ENCODE results near the gene GLRA3.
"Not testable (repeated sequence)": the region's sequence is repeated elsewhere in the genome, so short reads cannot be mapped to it uniquely, and the experiment has no call there.

GLRA3 gene

GRCh38 chr4:174828845-174829701 lies at the start of gene GLRA3:
TSS of gene GLRA3 (minus strand) at chr4:174829247. CDS start at chr4:174828811, 436 bp downstream.
- H3K27ac ChIP-seq (ENCODE audit: low read depth, low read length) = no peak within 1 kb of the TSS
- H3K4me3 ChIP-seq (ENCODE audit: low read length) = no peak within 1 kb of the TSS
- H3K9ac ChIP-seq (ENCODE audit: low read length) = no peak within 1 kb of the TSS
- no peaks in the 10 kb centered on the region for H3K27me3 ChIP-seq (ENCODE audit: control insufficient read depth, insufficient read depth, low read length)
- no peaks in the 10 kb centered on the region for H3K4me1 ChIP-seq (ENCODE audit: control insufficient read depth, insufficient read depth, low read length)
- no peaks in the 10 kb centered on the region for H3K36me3 ChIP-seq (ENCODE audit: control insufficient read depth, insufficient read depth, low read length)

GRCh38 chr4:174874898-174875297 lies 45.9 kb upstream of the GLRA3 start:
- no peak overlapping the region for H3K4me3 ChIP-seq (ENCODE audit: low read length)
- H3K9ac ChIP-seq (ENCODE audit: low read length) = no peak overlapping the region
- no peaks in the 10 kb centered on the region for H3K4me1 ChIP-seq (ENCODE audit: control insufficient read depth, insufficient read depth, low read length)
- no peaks in the 10 kb centered on the region for H3K27me3 ChIP-seq (ENCODE audit: control insufficient read depth, insufficient read depth, low read length)
- H3K27ac ChIP-seq (ENCODE audit: low read depth, low read length) = no peak overlapping the region
- no peaks in the 10 kb centered on the region for H3K36me3 ChIP-seq (ENCODE audit: control insufficient read depth, insufficient read depth, low read length)

GRCh38 chr4:174873931-174874330 lies 44.9 kb upstream of the GLRA3 start:
- Histone ChIP-seq H3K36me3 (ENCODE audit: control insufficient read depth, insufficient read depth, low read length) (no peaks in the 10 kb centered on the region), H3K9ac (ENCODE audit: low read length) (no peak overlapping the region), H3K4me1 (ENCODE audit: control insufficient read depth, insufficient read depth, low read length) (no peaks in the 10 kb centered on the region), H3K4me3 (ENCODE audit: low read length) (no peak overlapping the region), H3K27ac (ENCODE audit: low read depth, low read length) (no peak overlapping the region), H3K27me3 (ENCODE audit: control insufficient read depth, insufficient read depth, low read length) (no peaks in the 10 kb centered on the region)

- H3K27me3 ChIP-seq (ENCODE audit: control insufficient read depth, insufficient read depth, low read length); H3K36me3 ChIP-seq (ENCODE audit: control insufficient read depth, insufficient read depth, low read length); H3K27ac ChIP-seq (ENCODE audit: low read depth, low read length); H3K4me3 ChIP-seq (ENCODE audit: low read length); H3K4me1 ChIP-seq (ENCODE audit: control insufficient read depth, insufficient read depth, low read length); H3K9ac ChIP-seq (ENCODE audit: low read length): not testable (repeated sequence)
These were observed 44.1 kb upstream of the GLRA3 start for GRCh38 chr4:174873146-174873545.

- H3K27me3 ChIP-seq (ENCODE audit: control insufficient read depth, insufficient read depth, low read length) = no peaks in the 10 kb centered on the region
- H3K9ac ChIP-seq (ENCODE audit: low read length) = no peak overlapping the region
- H3K4me1 ChIP-seq (ENCODE audit: control insufficient read depth, insufficient read depth, low read length) = no peaks in the 10 kb centered on the region
- no peaks in the 10 kb centered on the region for H3K36me3 ChIP-seq (ENCODE audit: control insufficient read depth, insufficient read depth, low read length)
- no peak overlapping the region for H3K27ac ChIP-seq (ENCODE audit: low read depth, low read length)
- no peak overlapping the region for H3K4me3 ChIP-seq (ENCODE audit: low read length)
These were observed 42.4 kb upstream of the GLRA3 start for GRCh38 chr4:174871407-174871806.

- Histone ChIP-seq H3K27me3 (ENCODE audit: control insufficient read depth, insufficient read depth, low read length) (no peaks in the 10 kb centered on the region), H3K36me3 (ENCODE audit: control insufficient read depth, insufficient read depth, low read length) (no peaks in the 10 kb centered on the region), H3K9ac (ENCODE audit: low read length) (no peak overlapping the region), H3K27ac (ENCODE audit: low read depth, low read length) (no peak overlapping the region), H3K4me3 (ENCODE audit: low read length) (no peak overlapping the region), H3K4me1 (ENCODE audit: control insufficient read depth, insufficient read depth, low read length) (no peaks in the 10 kb centered on the region)
These were observed 41.3 kb upstream of the GLRA3 start for GRCh38 chr4:174870311-174870710.

GRCh38 chr4:174869339-174869738 lies 40.3 kb upstream of the GLRA3 start:
- no peaks in the 10 kb centered on the region for H3K4me1 ChIP-seq (ENCODE audit: control insufficient read depth, insufficient read depth, low read length)
- H3K27ac ChIP-seq (ENCODE audit: low read depth, low read length) = no peak overlapping the region
- no peak overlapping the region for H3K9ac ChIP-seq (ENCODE audit: low read length)
- H3K27me3 ChIP-seq (ENCODE audit: control insufficient read depth, insufficient read depth, low read length) = no peaks in the 10 kb centered on the region
- no peaks in the 10 kb centered on the region for H3K36me3 ChIP-seq (ENCODE audit: control insufficient read depth, insufficient read depth, low read length)
- no peak overlapping the region for H3K4me3 ChIP-seq (ENCODE audit: low read length)

GRCh38 chr4:174867903-174868302 lies 38.9 kb upstream of the GLRA3 start:
- no peaks in the 10 kb centered on the region for H3K27me3 ChIP-seq (ENCODE audit: control insufficient read depth, insufficient read depth, low read length)
- no peak overlapping the region for H3K4me3 ChIP-seq (ENCODE audit: low read length)
- H3K36me3 ChIP-seq (ENCODE audit: control insufficient read depth, insufficient read depth, low read length) = no peaks in the 10 kb centered on the region
- H3K4me1 ChIP-seq (ENCODE audit: control insufficient read depth, insufficient read depth, low read length) = no peaks in the 10 kb centered on the region
- no peak overlapping the region for H3K9ac ChIP-seq (ENCODE audit: low read length)
- no peak overlapping the region for H3K27ac ChIP-seq (ENCODE audit: low read depth, low read length)

- Histone ChIP-seq H3K27me3 (ENCODE audit: control insufficient read depth, insufficient read depth, low read length) (no peaks in the 10 kb centered on the region), H3K4me1 (ENCODE audit: control insufficient read depth, insufficient read depth, low read length) (no peaks in the 10 kb centered on the region), H3K4me3 (ENCODE audit: low read length) (no peak overlapping the region), H3K9ac (ENCODE audit: low read length) (no peak overlapping the region), H3K36me3 (ENCODE audit: control insufficient read depth, insufficient read depth, low read length) (no peaks in the 10 kb centered on the region), H3K27ac (ENCODE audit: low read depth, low read length) (no peak overlapping the region)
These were observed 36.5 kb upstream of the GLRA3 start for GRCh38 chr4:174865418-174865985.

- no peaks in the 10 kb centered on the region for H3K4me1 ChIP-seq (ENCODE audit: control insufficient read depth, insufficient read depth, low read length)
- H3K36me3 ChIP-seq (ENCODE audit: control insufficient read depth, insufficient read depth, low read length) = no peaks in the 10 kb centered on the region
- no peaks in the 10 kb centered on the region for H3K27me3 ChIP-seq (ENCODE audit: control insufficient read depth, insufficient read depth, low read length)
- H3K27ac ChIP-seq (ENCODE audit: low read depth, low read length) = no peak overlapping the region
- H3K4me3 ChIP-seq (ENCODE audit: low read length) = no peak overlapping the region
- H3K9ac ChIP-seq (ENCODE audit: low read length) = no peak overlapping the region
These were observed 35.0 kb upstream of the GLRA3 start for GRCh38 chr4:174864031-174864430.

GRCh38 chr4:174860588-174860987 lies 31.5 kb upstream of the GLRA3 start:
- H3K4me1 ChIP-seq (ENCODE audit: control insufficient read depth, insufficient read depth, low read length) = no peaks in the 10 kb centered on the region
- no peaks in the 10 kb centered on the region for H3K36me3 ChIP-seq (ENCODE audit: control insufficient read depth, insufficient read depth, low read length)
- no peak overlapping the region for H3K27ac ChIP-seq (ENCODE audit: low read depth, low read length)
- H3K4me3 ChIP-seq (ENCODE audit: low read length) = no peak overlapping the region
- H3K27me3 ChIP-seq (ENCODE audit: control insufficient read depth, insufficient read depth, low read length) = no peaks in the 10 kb centered on the region
- no peak overlapping the region for H3K9ac ChIP-seq (ENCODE audit: low read length)

- no peaks in the 10 kb centered on the region for H3K27me3 ChIP-seq (ENCODE audit: control insufficient read depth, insufficient read depth, low read length)
- no peak overlapping the region for H3K4me3 ChIP-seq (ENCODE audit: low read length)
- H3K27ac ChIP-seq (ENCODE audit: low read depth, low read length) = no peak overlapping the region
- H3K36me3 ChIP-seq (ENCODE audit: control insufficient read depth, insufficient read depth, low read length) = no peaks in the 10 kb centered on the region
- H3K9ac ChIP-seq (ENCODE audit: low read length) = no peak overlapping the region
- no peaks in the 10 kb centered on the region for H3K4me1 ChIP-seq (ENCODE audit: control insufficient read depth, insufficient read depth, low read length)
These were observed 30.9 kb upstream of the GLRA3 start for GRCh38 chr4:174859904-174860303.
